GM12872 (cell line): ENCODE measurements around the gene IPO11.

ENCODE experiments used
- TF ChIP-seq, protein P1 (sequence below): IDR thresholded peaks from 3 replicates; pipeline ENCODE4 v1.5.1; 2011; ENCODE audit warnings: low read depth, mild to moderate bottlenecking, low read length, moderate library complexity; ENCODE audit not compliant: insufficient read depth

Gene IPO11

DNA sequence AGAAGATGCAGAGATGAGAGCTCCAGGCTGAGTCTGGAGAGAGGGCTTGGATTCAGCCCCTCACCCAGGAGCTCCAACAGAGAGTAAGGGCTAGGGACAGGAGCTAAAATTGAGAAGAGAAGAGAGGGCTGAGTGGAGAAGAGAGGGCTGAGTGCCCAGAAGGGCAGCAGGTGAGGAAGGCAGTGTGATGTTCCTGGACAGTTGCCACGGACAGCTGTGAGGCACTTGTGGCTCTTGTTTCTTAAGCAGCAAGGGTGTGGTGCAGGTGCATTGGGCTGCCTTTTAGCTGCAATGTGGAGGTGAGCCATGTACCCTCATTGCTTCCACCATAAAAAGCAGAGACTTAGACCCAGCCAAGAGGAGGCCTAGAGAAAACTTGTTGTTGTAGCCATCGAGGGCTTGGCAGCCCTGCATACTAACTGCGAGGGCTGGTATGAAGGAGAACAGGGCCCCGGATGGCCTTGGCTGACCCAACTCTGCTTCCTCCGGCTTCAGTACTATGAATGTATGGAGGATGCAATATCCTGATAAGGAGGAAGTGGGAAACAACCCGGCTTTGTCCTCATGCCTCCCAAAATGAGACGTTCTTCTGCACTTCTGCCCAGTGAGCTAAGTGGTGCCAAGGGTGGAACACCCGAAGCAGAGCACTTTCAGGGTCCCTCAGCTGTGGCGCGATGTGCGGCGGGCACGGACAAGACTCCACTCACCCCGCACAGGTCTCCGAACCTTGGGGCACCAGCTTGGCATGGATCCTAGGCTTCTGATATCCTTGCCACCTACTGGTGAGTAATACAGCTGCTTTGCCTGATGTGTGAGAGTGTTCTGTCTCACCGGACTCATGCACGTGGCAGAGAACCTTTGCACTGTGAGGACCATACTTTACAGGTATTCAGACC is 231.2 kb downstream of the IPO11 start:
- TF ChIP-seq, protein P1, sequence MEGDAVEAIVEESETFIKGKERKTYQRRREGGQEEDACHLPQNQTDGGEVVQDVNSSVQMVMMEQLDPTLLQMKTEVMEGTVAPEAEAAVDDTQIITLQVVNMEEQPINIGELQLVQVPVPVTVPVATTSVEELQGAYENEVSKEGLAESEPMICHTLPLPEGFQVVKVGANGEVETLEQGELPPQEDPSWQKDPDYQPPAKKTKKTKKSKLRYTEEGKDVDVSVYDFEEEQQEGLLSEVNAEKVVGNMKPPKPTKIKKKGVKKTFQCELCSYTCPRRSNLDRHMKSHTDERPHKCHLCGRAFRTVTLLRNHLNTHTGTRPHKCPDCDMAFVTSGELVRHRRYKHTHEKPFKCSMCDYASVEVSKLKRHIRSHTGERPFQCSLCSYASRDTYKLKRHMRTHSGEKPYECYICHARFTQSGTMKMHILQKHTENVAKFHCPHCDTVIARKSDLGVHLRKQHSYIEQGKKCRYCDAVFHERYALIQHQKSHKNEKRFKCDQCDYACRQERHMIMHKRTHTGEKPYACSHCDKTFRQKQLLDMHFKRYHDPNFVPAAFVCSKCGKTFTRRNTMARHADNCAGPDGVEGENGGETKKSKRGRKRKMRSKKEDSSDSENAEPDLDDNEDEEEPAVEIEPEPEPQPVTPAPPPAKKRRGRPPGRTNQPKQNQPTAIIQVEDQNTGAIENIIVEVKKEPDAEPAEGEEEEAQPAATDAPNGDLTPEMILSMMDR, result no peak

DNA sequence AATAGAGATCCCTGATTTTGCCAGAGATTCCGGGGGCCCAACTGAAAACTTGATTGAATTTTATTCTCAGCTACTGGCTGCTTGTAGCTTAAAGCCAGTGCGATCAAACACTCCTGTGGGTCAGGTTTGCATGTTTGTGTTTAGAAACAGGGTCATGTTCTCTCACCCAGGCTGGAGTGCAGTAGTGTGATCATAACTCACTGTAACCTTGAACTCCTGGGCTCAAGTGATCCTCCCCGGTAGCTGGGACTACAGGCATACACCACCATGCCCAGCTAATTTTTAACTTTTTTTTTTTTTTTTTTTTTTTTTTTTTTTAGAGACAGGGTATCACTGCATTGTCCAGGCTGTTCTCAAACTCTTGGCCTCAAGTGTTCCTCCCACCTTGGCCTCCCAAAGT is 232.7 kb downstream of the IPO11 start:
- TF ChIP-seq, protein P1, result no peak

DNA sequence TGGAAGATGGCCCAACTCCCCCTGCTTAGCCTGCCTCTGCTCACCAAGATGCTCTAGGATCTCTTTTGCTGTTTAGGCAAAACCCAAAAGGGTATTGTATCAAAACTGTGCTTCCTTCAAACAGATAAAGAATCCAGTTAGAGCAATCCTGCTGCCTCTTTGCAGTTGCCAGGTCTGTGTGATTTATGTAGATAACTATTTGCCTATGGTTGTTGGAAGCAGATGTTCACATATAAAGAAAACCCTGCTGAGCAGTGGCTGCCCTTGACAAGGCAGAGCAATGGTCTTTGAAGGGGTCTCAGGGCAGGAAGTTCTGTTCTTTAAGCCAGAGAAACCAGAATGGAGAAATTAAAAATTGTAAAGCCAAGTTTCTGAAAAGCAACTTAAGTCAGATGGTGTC is 234.7 kb downstream of the IPO11 start:
- TF ChIP-seq, protein P1, result no peak

DNA sequence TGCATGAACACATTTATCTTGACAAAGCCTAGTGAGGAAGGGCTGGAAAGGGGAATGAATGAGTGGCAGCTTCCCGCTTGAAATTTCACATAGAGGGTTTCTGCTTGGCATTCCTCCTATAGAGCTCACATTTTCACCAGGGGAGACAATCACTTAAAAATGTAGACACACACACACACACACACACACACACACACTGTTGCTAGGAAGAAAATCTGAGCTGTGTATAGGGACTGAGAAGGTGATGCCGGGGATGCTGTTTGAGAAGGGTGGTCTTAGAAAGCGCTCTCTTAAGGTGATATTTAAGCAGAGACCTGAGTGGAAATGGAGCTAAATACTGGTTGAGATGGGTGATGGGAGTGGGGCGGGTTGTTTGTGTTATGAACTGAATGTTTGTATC is 236.5 kb downstream of the IPO11 start:
- TF ChIP-seq, protein P1, result no peak

DNA sequence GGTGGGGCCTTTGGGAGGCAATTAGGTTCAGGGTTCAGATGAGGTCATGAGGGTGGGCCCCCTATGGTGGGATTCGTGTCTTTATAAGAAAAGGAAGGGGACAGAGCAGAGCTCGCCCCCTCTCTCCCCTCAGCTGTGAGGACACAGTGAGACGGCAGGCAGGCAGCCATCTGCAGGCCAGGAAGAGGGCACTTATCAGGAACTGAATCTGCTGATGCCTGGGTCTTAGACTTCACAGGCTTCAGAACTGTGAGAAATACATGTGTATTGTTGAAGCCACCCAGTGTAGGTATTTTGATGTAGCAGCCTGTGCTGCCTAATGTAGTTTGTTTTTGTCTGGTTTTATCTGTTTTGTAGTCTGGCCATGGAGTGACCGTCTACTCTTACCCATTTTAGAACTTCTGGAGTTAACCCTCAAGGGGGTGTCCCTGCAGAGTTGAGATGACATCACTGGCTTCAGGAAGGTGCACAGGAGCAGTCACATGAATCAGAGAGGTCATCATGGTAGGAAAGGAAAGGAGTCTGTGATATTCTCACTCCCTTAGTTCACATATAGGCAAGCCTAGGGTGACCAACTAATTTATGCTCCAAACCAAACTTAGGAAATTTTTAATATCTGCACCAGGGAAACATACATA is 237.0 kb downstream of the IPO11 start:
- TF ChIP-seq, protein P1, result no peak

DNA sequence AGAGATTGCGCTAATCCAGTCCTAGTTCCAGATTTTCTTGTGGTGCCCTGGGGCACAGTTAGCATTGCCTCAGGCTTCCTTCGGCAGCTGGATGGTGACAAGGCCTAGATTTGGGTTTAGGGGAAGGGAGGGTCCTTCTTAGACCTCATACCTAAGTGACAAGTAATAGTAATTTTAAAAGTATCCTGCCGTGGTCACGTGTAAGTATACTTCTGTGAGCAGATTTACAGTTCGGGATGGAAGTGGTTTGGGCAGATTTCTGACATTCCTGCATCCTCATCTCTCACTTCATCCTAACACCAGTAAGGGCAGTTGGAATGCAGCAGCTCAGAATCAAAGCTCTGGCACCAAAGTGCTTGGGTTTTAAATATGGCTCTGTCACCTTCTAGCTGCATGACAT is 237.6 kb downstream of the IPO11 start:
- TF ChIP-seq, protein P1, result no peak

DNA sequence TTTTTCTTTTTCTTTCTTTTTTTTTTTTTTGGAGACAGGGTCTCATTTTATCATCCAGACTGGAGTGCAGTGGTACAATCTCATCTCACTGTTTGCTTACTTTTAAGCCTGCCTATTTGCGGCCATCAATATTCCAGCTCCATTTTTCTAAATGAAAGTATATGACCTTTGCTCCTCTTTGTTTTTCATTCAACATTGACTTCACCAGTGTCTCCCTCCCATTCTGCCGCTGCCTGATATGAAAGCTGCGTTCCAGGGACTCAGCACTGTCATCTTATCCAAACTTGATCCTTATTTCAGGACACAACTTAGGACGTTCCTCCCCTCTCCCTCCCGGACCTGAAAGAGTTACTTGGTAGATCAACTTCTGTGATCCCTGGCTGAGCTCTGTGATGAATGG is 239.7 kb downstream of the IPO11 start:
- TF ChIP-seq, protein P1, result no peak
